Loucy (cell line): ENCODE measurements around the gene SEMA3A.
A peak's percentile ranks its signal among the peaks of the same experiment; 100 is the strongest.

Source experiments
- H2AFZ ChIP-seq: fragments of 200-600 bp; sonication (generic); 2 replicates; pipeline ENCODE4 v1.6.0; 2016; ENCODE audit warnings: antibody characterized with exemption, mild to moderate bottlenecking, low read length, moderate library complexity
- H3F3A ChIP-seq: fragments of 200-600 bp; 2 replicates; pipeline ENCODE4 v1.6.0; 2016; ENCODE audit warnings: antibody characterized with exemption, low read depth, mild to moderate bottlenecking
- H3K27me3 ChIP-seq: fragments of 200-600 bp; sonication (generic); 2 replicates; pipeline ENCODE4 v1.6.1; 2014; ENCODE audit warnings: low read length, mild to moderate bottlenecking; ENCODE audit not compliant: insufficient read depth, poor library complexity, severe bottlenecking
- H3K36me3 ChIP-seq: fragments of 200-600 bp; sonication (generic); 2 replicates; pipeline ENCODE4 v1.6.1; 2016; ENCODE audit warnings: low read length; ENCODE audit not compliant: insufficient read depth
- H3K4me1 ChIP-seq: fragments of 200-600 bp; sonication (generic); 2 replicates; pipeline ENCODE4 v1.5.1; 2014; ENCODE audit warnings: low read length, mild to moderate bottlenecking; ENCODE audit not compliant: insufficient read depth, poor library complexity, severe bottlenecking
- H3K4me2 ChIP-seq: fragments of 200-600 bp; sonication (generic); 2 replicates; pipeline ENCODE4 v1.6.0; 2014; ENCODE audit warnings: antibody characterized with exemption, low read length, low read depth, mild to moderate bottlenecking; ENCODE audit not compliant: poor library complexity, severe bottlenecking
- H3K4me3 ChIP-seq: fragments of 200-600 bp; sonication (generic); 2 replicates; pipeline ENCODE4 v1.5.1; 2014; ENCODE audit warnings: low read length, mild to moderate bottlenecking, mixed read lengths; ENCODE audit not compliant: poor library complexity, severe bottlenecking
- H3K79me2 ChIP-seq: fragments of 200-600 bp; sonication (generic); 2 replicates; pipeline ENCODE4 v1.6.1; 2014; ENCODE audit warnings: low read length; ENCODE audit not compliant: insufficient read depth
- H3K9ac ChIP-seq: fragments of 200-600 bp; sonication (generic); 2 replicates; pipeline ENCODE4 v1.6.0; 2014; ENCODE audit warnings: mild to moderate bottlenecking, low read depth, low read length, moderate library complexity; ENCODE audit not compliant: poor library complexity, severe bottlenecking
- H3K9me2 ChIP-seq: fragments of 200-600 bp; sonication (generic); replicated peaks from 2 replicates; pipeline ENCODE4 v1.6.1; 2016; ENCODE audit warnings: low read depth, low read length, mixed read lengths
- H3K9me3 ChIP-seq: fragments of 200-600 bp; sonication (generic); 2 replicates; pipeline ENCODE4 v1.6.1; 2014; ENCODE audit warnings: mild to moderate bottlenecking, antibody characterized with exemption, low read length, low read depth; ENCODE audit not compliant: insufficient read depth
- H4K20me1 ChIP-seq: fragments of 200-600 bp; sonication (generic); 2 replicates; pipeline ENCODE4 v1.6.0; 2014; ENCODE audit warnings: antibody characterized with exemption, low read length, mild to moderate bottlenecking; ENCODE audit not compliant: insufficient read depth, poor library complexity, severe bottlenecking
- EZH2phosphoT487 ChIP-seq: fragments of 200-600 bp; IDR thresholded peaks from 2 replicates; pipeline ENCODE4 v1.6.1; 2018; ENCODE audit warnings: antibody characterized with exemption, mild to moderate bottlenecking, moderate library complexity, borderline replicate concordance
- TF ChIP-seq, protein P1 (sequence below): fragments of 200-600 bp; sonication (generic); conservative IDR thresholded peaks from 2 replicates; pipeline ENCODE4 v1.5.1; 2014; ENCODE audit warnings: mild to moderate bottlenecking, antibody characterized with exemption, low read length

The SEMA3A gene

GRCh38 chr7:84083846-84084245 lies 110.7 kb downstream of the SEMA3A start:
- H3K9ac ChIP-seq, result no peak overlapping the region
- H3K79me2 ChIP-seq, result no peaks in the 10 kb centered on the region
- no peak overlapping the region for H3K4me3 ChIP-seq
- no peaks in the 10 kb centered on the region for H3K36me3 ChIP-seq
- no peaks in the 10 kb centered on the region for H4K20me1 ChIP-seq
- H3K9me3 ChIP-seq, result no peaks in the 10 kb centered on the region
- no peak overlapping the region for H3K4me2 ChIP-seq
- H2AFZ ChIP-seq, result 0 out of 2 replicates have a peak overlapping the region, but pooled peaks have one; percentile 27
- H3F3A ChIP-seq, result no peaks in the 10 kb centered on the region
- H3K27me3 ChIP-seq, result no peaks in the 10 kb centered on the region
- H3K4me1 ChIP-seq, result peaks cover 22% of the 10 kb centered on the region
- TF ChIP-seq, protein P1, sequence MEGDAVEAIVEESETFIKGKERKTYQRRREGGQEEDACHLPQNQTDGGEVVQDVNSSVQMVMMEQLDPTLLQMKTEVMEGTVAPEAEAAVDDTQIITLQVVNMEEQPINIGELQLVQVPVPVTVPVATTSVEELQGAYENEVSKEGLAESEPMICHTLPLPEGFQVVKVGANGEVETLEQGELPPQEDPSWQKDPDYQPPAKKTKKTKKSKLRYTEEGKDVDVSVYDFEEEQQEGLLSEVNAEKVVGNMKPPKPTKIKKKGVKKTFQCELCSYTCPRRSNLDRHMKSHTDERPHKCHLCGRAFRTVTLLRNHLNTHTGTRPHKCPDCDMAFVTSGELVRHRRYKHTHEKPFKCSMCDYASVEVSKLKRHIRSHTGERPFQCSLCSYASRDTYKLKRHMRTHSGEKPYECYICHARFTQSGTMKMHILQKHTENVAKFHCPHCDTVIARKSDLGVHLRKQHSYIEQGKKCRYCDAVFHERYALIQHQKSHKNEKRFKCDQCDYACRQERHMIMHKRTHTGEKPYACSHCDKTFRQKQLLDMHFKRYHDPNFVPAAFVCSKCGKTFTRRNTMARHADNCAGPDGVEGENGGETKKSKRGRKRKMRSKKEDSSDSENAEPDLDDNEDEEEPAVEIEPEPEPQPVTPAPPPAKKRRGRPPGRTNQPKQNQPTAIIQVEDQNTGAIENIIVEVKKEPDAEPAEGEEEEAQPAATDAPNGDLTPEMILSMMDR, result no peak
- no peak for TF ChIP-seq EZH2phosphoT487
- H3K9me2 ChIP-seq, result no peaks in the 10 kb centered on the region

GRCh38 chr7:84081973-84082522 lies 112.5 kb downstream of the SEMA3A start:
- Histone ChIP-seq H3K36me3 (no peaks in the 10 kb centered on the region), H3K9ac (peak overlapping the region; percentile 11), H3K79me2 (no peaks in the 10 kb centered on the region), H4K20me1 (no peaks in the 10 kb centered on the region), H2AFZ (peak overlapping the region; percentile 90), H3K27me3 (no peaks in the 10 kb centered on the region), H3K4me3 (peak overlapping the region; percentile 33), H3K9me2 (no peaks in the 10 kb centered on the region), H3F3A (no peaks in the 10 kb centered on the region), H3K4me1 (peaks cover 22% of the 10 kb centered on the region), H3K4me2 (peak overlapping the region; percentile 57), H3K9me3 (no peaks in the 10 kb centered on the region)
- no peak for TF ChIP-seq EZH2phosphoT487
- TF ChIP-seq, protein P1, result no peak

DNA sequence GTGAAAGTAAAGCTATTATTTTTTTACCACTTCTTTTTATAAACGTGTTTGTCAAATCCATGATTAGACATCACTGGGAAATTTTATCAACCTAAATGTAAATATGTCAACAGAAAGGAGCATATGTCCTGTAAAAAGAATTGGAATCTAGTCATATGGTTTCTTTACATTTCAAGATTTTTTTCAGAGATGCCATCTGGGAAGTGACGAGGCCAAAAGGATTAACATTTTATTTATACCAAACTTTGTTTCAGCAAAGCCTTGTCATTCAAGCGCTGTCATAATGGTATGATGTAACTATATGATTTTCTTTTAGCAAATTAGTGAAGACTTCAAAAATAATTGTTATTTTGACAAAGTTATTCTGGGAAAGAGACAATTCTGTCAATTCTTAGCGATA lies 117.3 kb downstream of the SEMA3A start:
- Histone ChIP-seq H3K9ac (no peak overlapping the region), H3K4me2 (no peak overlapping the region), H3K4me3 (no peak overlapping the region), H3K4me1 (peaks cover 5% of the 10 kb centered on the region), H3K9me3 (no peaks in the 10 kb centered on the region), H3K79me2 (no peaks in the 10 kb centered on the region), H4K20me1 (no peaks in the 10 kb centered on the region), H3K27me3 (no peaks in the 10 kb centered on the region), H2AFZ (no peak overlapping the region), H3F3A (no peaks in the 10 kb centered on the region), H3K36me3 (no peaks in the 10 kb centered on the region), H3K9me2 (no peaks in the 10 kb centered on the region)
- TF ChIP-seq, protein P1, result no peak
- no peak for TF ChIP-seq EZH2phosphoT487
